ENCODE measurements around the gene MOSMO. TPM values are rescaled to one million over a fixed set of nuclear protein-coding genes. Genes with fewer than 3 reads are reported as not detected.
"Not testable (repeated sequence)": the region's sequence is repeated elsewhere in the genome, so short reads cannot be mapped to it uniquely, and the experiment has no call there.

The MOSMO gene
- total RNA-seq, 4 donors from 2014 or later = 13.8 to 39.8 (median 28.1) TPM

DNA sequence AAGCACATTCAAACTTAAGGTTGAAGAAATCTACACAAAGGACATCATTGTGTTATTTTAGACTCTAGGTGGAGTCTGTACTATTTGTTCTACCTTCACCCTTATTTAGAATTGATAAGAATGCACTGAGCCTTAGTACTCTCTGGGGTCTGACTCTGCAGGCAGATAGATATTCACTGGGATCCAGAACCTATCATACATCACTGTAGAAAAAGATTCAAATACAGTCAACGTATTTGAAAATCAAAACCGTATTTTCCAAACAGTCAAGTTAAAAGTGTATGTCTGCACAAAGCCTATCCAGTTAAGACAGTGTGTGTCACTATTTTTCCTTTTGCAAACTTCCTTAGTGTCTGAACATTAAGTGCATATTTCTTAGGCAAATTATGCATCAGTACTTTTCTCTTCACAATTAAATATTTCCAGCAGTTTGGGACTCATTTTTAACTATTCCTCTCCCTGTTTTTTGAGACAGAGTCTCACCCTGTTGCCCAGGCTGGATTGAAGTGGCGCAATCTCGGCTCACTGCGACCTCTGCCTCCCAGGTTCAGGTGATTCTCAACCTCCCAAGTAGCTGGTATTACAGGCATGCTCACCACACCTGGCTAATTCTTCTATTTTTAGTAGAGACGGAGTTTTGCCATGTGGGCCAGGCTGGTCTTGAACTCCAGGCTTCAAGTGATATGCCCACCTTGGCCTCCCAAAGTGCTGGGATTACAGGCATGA is 22.3 kb downstream of the MOSMO start:
- WGBS, 2 donors = 87 to 94% methylated on average over 6 of the region's 6 CpGs
- Histone ChIP-seq H3K27ac (no peak overlapping the region), H3K4me3 (replicated peaks in 1 of 3) (no peak overlapping the region), H3K9me3 (no peaks in the 10 kb centered on the region), H3K4me1 (peaks cover 14 to 20% of the 10 kb centered on the region in 2 donors), H3K27me3 (no peaks in the 10 kb centered on the region), H3K36me3 (no peaks in the 10 kb centered on the region)
- intact Hi-C loops (cut with DNase I) = no loop called here
- TF ChIP-seq POLR2A (IDR thresholded peaks at IDR 0.05) = no peak
- TF ChIP-seq, protein P1, sequence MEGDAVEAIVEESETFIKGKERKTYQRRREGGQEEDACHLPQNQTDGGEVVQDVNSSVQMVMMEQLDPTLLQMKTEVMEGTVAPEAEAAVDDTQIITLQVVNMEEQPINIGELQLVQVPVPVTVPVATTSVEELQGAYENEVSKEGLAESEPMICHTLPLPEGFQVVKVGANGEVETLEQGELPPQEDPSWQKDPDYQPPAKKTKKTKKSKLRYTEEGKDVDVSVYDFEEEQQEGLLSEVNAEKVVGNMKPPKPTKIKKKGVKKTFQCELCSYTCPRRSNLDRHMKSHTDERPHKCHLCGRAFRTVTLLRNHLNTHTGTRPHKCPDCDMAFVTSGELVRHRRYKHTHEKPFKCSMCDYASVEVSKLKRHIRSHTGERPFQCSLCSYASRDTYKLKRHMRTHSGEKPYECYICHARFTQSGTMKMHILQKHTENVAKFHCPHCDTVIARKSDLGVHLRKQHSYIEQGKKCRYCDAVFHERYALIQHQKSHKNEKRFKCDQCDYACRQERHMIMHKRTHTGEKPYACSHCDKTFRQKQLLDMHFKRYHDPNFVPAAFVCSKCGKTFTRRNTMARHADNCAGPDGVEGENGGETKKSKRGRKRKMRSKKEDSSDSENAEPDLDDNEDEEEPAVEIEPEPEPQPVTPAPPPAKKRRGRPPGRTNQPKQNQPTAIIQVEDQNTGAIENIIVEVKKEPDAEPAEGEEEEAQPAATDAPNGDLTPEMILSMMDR (IDR thresholded peaks at IDR 0.05) = no peak
- DNase-seq = no peak

DNA sequence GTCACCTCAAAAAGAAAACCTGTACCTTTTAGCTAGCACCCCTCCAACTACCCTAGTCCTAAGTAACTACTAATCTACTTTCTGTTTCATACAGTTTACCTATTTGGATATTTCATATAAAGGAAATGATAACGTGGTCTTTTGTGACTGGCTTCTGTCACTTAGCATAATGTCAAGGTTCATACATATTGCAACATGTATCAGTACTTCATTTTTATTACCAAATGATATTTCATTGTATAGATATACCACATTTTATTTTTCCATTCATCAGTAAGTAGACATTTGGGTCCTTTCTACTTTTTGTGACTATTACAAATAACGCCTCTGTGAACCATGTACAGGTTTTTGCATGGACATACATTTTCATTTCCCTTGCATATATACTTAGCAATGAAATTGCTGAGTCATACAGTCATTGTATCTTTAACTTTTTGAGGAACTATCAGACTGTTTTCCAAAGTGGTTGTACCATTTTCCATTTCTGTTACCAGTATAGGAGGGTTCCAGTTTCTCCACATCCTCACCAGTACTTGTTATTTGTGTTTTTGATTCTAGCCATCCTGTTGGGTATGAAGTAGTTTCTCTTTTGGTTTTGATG is 23.7 kb downstream of the MOSMO start:
- Histone ChIP-seq H3K27ac (no peak overlapping the region), H3K4me1 (peaks cover 14 to 18% of the 10 kb centered on the region in 2 donors), H3K4me3 (replicated peaks in 1 of 3) (no peak overlapping the region), H3K27me3 (no peaks in the 10 kb centered on the region), H3K9me3 (no peaks in the 10 kb centered on the region), H3K36me3 (no peaks in the 10 kb centered on the region)
- 93 to 97% methylated on average over 2 of the region's 2 CpGs for WGBS, 2 donors
- TF ChIP-seq POLR2A (IDR thresholded peaks at IDR 0.05) = no peak
- TF ChIP-seq, protein P1 (IDR thresholded peaks at IDR 0.05) = no peak
- intact Hi-C loops (cut with DNase I) = no loop called here
- no peak for DNase-seq

DNA sequence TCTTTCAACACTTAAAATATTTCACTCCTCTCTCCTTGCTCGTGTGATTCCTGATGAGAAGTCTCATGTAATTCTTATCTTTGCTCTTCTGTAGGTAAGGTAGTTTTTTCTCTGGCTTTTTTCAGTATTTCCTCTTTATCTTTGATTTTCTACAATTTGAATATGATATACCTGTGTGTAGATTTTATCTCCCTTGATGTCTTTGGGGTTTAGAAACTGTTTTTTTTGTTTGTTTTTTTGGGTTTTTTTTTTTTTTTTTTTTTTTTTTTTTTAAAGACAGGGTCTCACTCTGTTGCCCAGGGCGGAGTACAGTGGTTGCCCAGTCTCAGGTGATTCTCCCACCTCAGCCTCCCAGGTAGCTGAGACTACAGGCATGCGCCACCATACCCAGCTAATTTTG is 26.6 kb downstream of the MOSMO start:
- TF ChIP-seq POLR2A (IDR thresholded peaks at IDR 0.05) = no peak
- no peaks in the 10 kb centered on the region for H3K9me3 ChIP-seq
- no peak overlapping the region for H3K4me3 ChIP-seq (replicated peaks in 1 of 3)
- H3K4me1 ChIP-seq = peaks cover 1 to 5% of the 10 kb centered on the region in 2 donors
- no peak overlapping the region for H3K27ac ChIP-seq
- no peaks in the 10 kb centered on the region for H3K27me3 ChIP-seq
- no peaks in the 10 kb centered on the region for H3K36me3 ChIP-seq
- 87 to 91% methylated on average over 3 of the region's 3 CpGs for WGBS, 2 donors
- intact Hi-C loops (cut with DNase I) = no loop called here
- DNase-seq = no peak

DNA sequence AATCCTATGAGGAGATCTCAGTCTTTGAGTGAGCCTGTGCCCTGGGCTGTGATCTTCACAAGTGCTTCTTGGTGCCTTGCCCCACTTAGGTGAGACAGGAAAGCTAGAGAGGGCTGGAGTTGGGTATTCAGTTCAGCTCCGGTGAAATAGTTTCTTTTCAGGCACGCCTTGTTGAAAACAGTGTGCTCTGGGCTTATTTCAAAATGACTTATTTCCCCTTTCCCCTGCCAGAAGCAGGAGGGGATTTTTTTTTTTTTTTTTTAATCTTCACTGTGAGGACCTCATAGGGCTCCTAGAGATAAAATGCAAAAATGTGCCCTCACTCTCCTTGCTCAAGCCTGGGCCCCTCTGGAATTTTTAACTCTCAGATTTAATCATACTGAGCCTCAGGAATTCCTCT is 27.2 kb downstream of the MOSMO start:
- peak; percentile 21 to 38 for DNase-seq
- Histone ChIP-seq H3K27ac (no peak overlapping the region), H3K27me3 (no peaks in the 10 kb centered on the region), H3K9me3 (no peaks in the 10 kb centered on the region), H3K4me3 (replicated peaks in 1 of 3) (no peak overlapping the region), H3K36me3 (no peaks in the 10 kb centered on the region), H3K4me1 (no peaks in the 10 kb centered on the region)
- TF ChIP-seq POLR2A (IDR thresholded peaks at IDR 0.05) = no peak
- TF ChIP-seq, protein P1 (IDR thresholded peaks at IDR 0.05) = no peak
- 29 to 41% methylated on average over 2 of the region's 2 CpGs for WGBS, 2 donors
- intact Hi-C loops (cut with DNase I) = no loop called here

DNA sequence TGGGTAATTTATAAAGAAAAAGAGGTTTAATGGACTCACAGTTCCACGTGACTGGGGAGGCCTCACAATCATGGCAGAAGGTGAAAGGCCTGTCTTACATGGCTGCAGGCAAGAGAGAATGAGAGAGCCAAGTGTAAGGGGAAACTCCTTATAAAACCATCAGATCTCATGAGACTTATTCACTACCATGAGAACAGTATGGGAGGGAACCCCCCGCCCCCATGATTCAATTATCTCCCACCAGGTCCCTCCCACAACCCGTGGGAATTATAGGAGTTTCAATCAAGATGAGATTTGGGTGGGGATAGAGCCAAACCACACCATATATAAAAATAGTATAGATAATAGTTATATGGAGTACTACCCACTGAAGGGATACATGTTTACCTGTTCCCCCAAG is 36.0 kb downstream of the MOSMO start:
- DNase-seq; H3K9me3 ChIP-seq; H3K27ac ChIP-seq; H3K4me3 ChIP-seq (replicated peaks in 1 of 3); H3K36me3 ChIP-seq; H3K27me3 ChIP-seq; intact Hi-C loops (cut with DNase I); H3K4me1 ChIP-seq: not testable (repeated sequence)
- WGBS, 2 donors = 89 to 96% methylated on average over 3 of the region's 3 CpGs

DNA sequence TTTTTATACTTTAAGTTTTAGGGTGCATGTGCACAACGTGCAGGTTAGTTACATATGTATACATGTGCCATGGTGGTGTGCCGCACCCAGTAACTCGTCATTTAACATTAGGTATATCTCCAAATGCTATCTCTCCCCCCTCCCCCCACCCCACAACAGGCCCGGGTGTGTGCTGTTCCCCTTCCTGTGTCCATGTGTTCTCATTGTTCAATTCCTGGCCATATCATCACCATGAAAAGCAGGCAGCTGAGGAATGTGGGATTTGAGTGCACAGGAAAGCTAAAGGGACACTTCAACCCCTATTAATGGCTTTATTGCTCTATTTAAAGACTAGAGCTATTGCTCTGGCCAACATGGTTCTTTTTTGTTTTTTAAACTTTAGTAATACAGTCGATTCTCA is 38.0 kb downstream of the MOSMO start:
- intact Hi-C loops (cut with DNase I); H3K4me1 ChIP-seq; DNase-seq; H3K9me3 ChIP-seq; H3K36me3 ChIP-seq; H3K27ac ChIP-seq; H3K4me3 ChIP-seq (replicated peaks in 1 of 3); H3K27me3 ChIP-seq: not testable (repeated sequence)
- WGBS, 2 donors = 61 to 62% methylated on average over 5 of the region's 5 CpGs
